Activated CD8-positive, alpha-beta memory T cell treated with anti-CD3 and anti-CD28 coated beads, Interleukin-2, amount 50 U/mL, for 4 hours (primary cell): ENCODE results near the gene RAB40B.
"Not testable (repeated sequence)": the region's sequence is repeated elsewhere in the genome, so short reads cannot be mapped to it uniquely, and the experiment has no call there.

ENCODE experiments used
- DNase-seq: peaks from one replicate; pipeline ENCODE4 v3.0.0-alpha.2; 2020

Gene RAB40B

DNA sequence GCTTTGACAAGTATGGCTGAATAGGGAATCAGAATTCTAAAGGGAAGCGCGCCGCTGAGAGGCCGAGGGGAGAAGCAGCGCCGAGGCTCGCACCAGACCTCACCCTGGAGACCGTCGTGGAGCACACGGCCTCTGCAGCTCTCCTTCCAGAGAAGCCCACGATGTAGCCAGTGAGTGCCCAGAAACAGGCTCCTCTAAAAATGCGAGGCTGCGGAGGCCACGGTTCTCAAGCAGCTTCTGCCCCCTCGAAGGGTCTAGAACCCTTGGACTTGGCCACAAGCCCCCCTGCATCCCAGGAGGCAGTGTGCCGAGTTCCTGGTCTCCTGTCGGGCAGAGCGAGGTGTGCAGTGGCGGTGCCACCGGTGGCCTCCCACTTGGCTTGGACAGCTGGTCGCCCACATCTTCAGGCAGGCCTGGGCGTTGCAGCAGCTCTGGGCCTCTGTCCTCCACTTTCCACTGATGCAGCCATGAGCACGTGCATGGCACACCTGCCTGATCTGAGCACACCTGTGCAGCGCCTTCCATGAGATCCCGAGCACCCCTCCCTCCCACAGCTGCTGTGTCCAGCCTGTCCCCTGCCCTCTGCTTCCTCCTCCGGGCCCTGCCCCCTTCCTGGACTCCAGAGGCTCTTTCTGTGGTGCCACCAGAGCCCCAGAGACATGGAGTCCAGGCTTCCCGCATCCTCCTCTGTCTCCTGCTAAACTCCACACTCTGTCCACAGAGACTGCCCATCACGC lies 31.4 kb downstream of the RAB40B start:
- no peak for DNase-seq

DNA sequence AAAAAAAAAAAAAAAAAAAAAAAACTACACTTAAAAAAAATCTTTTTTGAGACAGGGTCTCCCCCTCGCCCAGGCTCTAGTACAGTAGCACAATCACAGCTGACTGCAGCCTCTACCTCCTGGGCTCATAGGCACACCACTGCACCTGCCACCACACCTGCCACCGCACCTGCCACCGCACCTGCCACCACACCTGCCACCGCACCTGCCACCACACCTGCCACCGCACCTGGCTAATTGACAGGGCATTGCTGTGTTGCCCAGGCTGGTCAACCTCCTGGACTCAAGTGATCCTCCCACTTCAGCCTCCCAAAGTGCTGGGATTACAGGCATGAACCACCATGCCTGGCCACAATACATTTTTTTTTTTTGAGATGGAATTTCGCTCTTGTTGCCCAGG lies 32.6 kb downstream of the RAB40B start:
- no peak for DNase-seq

DNA sequence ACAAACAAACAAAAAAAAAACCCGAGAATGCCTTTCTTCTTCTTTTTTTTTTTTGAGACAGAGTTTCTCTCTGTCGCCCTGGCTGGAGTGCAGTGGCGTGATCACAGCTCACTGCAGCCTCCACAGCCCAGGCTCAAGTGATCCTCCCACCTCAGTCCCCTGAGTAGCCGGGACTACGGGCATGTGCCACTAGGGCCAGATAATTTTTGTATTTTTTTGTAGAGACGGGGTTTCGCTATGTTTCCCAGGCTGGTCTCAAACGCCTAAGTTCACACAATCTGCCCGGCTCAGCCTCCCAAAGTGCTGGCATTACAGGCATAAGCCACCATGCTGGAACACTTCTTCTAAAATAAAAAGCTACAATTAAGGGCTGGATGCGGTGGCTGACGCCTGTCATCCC lies 33.3 kb downstream of the RAB40B start:
- no peak for DNase-seq

DNA sequence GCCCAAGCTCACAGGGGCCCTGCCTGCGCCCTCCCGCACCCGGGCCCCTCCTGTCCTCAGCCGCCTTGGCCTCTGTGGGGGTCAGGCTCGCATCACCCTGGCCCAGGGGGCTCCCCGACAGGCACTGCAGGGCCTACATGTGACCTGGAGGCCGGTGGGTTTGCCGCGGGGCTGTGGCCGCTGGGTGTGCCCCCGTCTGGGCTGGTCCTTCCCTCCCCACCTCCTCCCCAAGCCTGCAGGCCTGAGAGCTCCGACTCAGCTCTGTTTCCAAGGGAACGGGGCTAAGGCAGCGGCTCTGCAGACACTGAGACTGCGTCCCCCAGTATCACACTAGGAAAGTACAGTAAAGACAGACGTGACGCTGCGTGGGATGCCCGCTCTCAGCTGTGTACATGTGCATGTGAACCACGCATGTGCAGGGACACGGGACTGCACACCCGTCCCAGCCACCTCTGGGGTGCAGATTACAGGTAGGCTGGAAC lies 33.8 kb downstream of the RAB40B start:
- no peak for DNase-seq

DNA sequence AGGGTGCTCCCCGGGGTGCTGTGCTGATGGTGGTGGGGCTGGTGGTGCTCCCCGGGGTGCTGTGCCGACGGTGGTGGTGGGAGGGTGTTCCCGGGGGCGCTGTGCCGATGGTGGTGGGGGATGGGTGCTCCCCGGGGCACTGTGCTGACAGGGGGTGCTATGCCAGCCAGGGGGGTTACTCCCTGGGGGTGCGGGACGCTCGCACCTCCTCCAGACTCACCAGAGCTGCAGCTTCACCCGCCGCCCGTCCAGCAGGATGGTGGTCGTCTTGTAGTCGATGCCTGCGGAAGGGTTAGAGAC lies 34.3 kb downstream of the RAB40B start:
- DNase-seq = no peak

DNA sequence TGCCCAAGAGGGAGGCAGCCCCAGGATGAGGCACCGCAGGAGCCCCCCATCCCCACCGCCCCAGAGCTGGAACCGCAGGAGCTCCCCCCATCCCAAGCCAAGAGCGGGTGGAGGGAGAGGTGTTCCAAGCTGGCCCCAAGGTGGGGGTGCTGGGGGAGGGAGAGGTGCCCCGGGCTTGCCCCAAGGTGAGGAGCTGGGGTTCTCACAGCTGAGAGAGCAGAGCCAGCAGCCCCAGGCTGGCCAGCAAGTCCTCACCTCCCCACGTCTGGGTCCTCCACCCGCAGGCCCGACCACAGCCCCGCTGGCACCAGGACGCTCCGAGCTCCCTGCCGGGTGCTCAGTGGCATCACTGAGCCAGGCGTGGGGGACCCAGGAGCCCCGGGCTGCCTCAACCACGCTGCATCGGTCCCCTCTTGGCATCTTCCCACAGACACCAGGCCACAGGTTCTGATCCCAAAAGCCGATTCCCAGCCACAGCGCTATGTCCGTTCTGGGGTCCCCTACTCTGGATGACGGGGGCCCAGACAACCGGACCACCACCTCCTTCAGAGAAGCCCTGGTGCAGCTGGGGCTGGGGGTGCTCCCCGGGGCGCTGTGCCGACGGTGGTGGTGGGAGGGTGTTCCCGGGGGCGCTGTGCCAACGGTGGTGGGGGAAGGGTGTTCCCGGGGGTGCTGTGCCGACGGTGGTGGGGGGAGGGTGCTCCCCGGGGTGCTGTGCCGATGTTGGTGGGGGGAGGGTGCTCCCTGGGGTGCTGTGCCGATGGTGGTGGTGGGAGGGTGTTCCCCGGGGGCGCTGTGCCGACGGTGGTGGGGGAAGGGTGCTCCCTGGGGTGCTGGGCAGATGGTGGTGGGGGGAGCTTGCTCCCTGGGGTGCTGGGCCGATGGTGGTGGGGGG lies 34.9 kb downstream of the RAB40B start:
- no peak for DNase-seq

DNA sequence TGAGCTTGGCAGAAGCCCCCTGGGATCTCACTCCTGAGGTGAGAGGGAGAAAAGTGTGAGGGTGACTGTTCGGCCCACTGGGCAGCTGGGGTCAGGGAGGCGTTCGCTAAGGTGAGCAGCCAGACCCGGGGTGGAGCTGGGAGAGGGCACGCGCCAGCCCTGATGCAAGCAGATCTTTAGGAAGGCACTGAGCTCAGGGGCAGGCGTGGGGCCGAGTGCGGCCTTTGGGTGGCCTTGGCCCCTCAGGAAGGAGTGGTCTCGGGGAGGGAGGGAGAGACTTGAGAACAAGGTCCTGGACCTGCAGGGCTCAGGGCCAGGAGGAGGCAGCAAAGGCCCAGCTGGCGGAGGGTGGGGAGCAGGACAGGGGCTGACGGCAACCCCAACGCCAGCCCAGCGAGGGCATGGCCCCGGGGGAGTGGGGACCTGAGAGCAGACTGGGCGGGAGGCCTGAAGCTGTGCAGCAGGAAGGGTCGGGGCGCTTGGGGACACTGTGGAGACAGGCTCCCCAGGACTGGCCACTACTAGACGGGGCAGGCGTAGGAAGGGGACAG lies 35.7 kb downstream of the RAB40B start:
- no peak for DNase-seq

DNA sequence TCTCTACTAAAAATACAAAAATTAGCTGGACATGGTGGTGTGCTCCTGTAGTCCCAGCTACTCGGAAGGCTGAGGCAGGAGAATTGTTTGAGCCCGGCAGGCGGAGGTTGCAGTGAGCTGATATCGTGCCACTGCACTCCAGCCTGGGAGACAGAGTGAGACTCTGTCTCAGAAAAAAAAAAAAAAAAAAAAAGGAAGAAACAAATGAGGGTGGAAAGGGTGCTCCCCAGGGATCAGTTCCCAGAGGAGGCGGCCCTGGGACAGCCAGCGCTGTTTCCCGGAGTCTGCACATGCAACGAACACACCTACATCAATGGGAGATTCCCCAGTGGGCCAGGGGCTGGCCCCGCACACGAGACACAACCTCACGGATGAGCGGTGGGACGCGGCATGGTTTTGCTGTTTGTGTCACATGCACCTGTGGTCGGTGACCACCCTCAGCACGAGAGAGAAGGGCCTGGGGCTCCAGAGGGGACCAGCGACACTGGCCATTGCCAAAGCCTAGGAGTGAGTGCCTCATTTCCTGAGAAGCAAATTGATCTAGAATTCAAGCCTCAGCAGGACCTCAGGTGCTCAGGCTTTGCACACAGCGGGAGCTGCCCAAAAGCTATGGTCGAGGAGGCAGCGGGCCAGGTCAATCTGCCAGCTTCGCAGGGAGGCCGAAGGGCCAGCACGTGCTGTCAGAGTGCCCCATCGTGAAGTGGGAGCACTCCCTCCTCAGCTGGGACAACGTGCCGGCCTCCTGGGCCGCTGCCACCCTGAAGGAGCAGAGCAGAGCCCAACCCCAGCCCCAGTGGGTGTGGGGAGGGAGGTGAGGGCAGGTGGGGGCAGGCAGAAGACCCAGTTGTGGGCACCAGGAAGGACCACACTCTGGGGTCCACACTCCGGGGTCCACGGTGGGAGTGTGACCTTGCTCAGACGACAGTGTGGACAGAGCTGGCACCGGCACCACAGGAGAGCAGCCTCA lies 36.5 kb downstream of the RAB40B start:
- DNase-seq = no peak

DNA sequence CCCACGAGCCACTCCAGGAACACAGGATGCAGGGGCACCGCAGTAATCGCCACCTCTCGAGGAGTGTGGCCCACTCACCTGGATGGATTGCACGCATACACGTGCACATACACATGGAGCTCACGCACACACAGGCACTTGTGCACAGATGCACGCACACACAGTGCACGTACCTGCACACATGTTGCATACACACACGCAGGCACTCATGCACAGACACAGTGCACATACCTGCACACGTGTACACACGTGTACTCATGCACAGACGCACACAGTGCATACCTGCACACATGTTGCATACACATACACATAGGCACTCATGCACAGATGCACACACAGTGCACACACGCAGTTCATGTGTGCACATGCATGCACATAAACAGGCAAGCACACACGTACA lies 38.6 kb downstream of the RAB40B start:
- no peak for DNase-seq

DNA sequence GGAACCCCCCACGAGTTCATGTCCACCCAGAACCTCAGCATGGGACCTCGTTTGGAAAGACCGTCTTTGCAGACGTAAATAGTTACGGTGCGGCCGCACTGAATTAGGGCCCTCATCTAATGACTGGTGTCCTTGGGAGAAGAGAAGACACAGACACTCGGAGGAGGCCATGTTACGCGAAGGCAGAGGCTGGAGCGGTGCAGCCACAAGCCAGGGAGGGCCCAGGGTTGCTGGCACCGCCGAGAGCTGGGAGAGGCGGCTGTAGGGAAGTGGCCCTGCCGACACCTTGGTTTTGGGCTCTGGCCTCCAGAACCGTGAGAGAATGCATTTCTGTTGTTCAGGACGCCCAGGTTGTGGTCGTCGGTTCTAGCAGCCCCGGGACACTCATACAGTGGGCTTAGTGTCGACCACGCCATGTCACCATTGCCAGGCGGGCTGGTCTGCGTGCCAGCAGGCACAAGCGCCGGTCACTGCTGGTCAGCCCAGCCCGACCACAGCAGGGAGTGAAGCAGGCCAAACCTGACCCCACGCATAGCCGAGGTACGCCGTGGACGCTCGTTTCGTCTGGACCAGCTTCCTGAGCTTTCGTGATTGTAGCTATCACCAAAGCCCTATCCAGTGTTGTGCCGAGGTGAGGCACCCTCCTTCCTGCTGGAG lies 39.6 kb downstream of the RAB40B start:
- DNase-seq = no peak

DNA sequence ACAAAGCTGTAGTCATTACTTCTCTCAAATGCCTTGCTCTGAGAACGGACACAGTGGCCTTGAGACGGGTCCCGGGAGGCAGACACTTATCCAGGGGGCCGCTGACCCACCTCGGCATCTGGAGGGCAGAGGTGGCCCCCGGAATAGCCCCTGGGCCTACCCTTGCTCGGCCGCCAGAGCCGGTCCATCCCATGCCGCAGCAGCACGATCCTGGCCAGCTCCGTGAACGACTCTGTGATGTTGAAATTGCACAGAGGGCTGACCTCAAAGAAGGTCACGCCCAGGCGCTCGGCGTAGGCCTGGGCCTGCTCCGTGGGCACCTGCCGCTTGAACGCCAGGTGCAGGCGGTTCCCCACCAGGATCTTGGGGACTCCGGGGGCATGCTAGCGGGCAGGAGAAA lies 40.2 kb downstream of the RAB40B start:
- no peak for DNase-seq

DNA sequence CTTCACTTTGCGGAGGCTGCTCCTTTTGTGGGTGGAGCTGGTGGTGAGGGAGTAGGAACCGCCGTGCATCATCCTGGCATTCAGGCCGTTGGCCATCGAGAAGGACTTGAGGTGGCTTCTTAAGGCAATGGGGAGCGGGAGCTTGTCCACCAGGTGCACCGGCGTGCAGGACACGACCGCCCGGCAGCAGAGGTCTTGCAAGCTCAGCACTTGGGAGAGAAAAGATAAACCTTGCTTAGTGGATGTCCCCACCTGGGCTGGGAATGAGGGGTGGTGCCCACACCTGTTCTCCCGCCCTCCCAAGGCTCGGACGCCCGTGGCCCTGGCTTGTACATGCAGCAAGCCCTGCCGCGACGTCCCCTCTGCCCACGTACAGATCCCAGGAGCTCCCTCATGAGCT lies 40.6 kb downstream of the RAB40B start:
- DNase-seq = no peak

DNA sequence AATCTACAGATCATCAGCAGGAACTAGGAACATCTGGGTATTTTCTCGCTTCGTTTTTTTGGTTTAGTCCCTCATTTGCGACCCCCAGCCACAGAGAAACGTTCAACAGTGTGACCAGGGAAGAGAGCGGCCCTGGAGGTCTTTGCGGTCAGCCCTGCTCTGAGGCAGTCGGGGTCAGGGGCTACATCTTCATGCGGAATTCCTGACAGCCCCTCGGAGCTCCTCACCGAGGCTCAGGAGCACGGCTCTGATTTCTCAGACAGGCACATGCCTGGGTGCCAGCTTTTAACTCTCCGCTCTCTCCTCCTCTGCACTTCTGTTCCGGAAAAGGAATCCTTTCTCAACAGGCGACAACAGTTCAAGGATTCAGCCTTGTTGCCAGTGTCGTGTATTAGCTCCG lies 42.2 kb downstream of the RAB40B start:
- no peak for DNase-seq

DNA sequence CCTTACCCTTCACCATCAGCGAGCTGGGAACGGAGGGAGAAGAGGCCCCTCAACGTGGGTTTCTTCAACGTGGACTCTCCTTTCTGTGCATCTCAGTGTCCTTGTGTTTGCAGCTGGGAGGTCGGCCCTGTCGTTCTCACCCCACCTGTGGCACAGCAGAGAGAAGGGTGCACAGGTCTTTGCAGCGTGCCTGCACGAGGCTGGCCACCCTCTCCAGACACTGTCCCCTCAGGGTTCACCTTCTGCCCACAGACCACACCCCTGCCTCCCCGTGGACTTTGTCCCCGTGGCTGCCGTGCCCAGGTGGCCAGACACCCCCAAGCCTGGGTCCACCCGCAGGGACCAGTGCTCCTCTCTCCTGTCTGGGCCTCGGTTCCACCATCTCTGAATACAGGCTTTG lies 43.0 kb downstream of the RAB40B start:
- no peak for DNase-seq

DNA sequence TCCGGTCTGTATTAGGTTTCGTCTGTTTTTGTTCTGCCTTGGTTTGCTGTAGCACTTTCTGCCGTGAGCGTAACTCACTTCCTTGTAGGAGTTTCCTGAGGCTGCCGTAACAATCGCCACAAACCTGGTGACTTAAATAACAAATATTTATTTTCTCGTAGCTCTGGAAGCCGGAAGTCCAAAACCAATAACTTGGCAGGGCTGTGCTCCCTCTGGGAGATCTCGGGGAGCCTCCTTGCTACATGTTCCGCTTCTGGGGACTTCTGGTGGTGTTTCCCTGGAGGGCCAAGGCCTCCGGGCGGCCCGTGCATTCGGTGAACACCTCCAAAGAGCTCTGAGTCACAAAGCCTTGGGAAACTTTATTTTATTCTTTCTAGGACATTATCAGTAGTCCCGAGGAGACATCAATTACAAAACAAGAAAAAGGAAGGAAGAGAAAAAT lies 43.4 kb downstream of the RAB40B start:
- DNase-seq = no peak

DNA sequence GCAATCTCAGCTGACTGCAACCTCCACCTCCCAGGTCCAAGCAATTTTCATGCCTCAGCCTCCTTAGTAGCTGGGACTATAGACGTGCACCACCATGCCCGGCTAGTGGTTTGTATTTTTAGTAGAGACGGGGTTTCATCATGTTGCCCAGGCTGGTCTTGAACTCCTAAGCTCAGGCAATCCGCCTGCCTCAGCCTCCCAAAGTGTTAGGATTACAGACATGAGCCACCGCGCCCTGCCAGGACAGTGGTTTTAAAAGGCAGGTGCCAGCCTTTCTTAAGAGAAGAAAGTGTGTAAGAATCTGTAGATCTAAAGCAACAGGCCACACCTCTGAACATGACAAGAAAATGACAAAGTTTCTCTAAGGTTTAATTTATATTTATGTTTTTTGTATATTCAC lies 43.9 kb downstream of the RAB40B start:
- not testable (repeated sequence) for DNase-seq

DNA sequence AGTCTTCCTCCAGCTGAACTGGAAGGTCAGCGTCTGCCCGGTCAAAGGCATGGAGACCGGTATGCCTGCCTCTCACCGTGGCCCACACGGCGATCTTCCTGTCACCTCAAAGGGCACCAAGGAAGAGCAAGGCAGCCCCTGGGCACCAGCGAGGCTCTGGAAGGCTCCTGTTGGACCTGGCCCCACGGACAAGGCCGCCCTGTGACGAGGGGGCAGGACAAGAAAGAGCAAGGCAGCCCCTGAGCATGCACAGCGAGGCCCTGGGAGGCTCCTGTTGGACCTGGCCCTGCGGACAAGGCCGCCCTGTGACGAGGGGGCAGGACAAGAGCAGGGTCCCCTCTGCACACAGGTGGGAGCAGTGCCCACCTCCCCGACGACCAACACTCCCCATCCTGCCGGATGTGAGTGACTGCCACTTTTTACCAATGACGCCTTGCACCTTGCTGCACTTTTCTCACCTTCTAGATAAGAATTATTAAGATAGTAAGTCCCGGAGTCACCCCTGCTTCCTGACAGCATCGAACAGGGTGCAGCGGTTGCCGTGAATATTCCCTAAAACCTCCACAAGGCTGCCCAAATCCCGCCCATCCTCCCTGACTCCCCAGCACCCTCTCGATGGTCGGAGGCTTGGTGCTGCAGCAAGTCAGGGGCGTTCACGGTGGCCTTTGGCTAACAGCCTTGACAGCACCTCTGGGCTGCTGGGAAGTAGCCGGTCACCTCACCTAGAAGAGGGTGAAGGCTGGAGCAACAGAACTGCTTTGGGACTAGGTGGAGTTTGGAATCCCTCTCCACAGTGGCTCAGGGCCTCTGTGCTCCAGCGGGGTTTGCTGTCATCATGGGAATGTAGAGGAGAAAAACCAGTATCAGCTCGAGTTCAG lies 44.6 kb downstream of the RAB40B start:
- no peak for DNase-seq

DNA sequence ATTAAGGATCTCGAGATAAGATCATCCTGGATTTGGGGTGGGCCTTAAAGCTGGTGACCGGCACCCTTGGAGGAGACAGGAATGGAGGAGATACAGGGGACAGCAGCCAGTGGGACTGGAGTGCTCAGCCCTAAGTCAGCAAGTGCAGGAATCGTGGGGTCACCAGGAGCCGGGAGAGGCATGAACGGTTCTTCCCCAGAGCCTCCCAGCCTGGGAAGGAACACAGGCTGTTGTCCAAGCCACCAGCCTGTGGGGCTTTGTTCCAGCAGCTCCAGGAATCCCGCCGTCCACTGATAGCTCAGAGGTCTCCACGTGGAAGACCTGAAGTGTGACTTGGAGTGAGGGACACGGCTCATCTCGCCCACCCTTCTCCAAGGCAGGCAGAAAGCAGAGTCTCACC lies 47.8 kb downstream of the RAB40B start:
- no peak for DNase-seq

DNA sequence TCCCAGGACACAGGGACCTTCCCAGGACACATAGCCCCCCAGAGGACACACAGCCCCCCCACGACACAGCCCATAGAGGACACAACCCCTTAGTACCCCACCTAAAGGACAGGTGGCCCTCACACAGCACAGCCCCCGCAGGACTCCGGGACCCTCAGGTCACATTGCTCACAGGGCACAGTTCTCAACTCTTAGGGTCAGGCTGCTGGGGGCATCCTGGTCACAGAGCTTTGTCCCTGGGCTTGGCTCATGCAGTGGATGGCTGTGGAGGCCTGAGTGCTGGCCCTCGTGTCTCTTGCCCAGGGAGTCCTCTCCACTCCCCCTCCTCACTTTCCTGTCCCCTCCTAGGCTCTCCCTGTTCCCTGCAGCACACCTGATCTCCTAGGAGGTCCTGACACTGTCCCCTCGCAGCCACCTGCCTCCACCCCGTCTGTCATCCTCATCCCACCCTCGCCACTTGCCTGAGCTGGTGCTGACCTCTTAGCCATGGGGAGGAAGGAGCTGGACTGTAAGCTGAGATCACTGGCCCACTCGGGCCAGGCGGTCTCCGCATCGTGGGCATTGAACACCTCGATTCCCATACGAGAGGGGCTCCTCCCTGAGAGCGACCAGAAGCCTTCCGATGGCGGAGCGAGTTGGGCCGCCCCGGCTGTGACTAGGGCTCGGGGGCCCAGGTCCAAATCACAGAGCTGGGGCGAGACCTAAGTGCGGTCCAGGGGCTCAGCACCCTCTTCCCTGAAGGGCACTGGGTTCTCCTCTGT lies 48.8 kb downstream of the RAB40B start:
- no peak for DNase-seq

DNA sequence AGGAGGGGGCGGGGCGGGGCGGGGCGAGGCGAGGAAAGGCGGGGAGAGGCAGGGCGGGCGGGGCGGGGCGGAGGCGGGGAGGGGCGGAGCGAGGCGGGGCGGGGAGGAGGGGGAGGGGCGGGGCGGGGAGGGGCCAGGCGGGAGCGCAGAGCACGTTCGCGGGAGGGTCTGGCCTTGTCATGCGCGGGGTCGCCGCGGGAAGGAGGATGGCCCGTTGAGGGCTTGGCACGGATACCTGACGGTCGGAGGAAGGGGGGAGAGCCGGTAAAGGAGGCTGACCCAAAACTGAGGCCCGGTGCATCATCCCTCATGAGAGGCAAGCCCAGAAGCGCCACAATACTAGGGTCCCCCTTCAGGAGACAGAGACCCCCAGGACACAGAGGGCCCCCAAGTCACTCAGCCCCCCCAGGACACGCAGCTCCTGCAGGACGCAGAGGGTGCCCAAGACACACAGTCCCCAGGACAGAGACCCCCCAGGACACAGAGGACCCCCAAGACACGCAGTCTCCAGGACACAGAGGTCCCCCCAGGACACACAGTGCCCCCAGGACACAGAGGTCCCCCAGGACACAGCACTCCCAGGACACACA lies 49.7 kb downstream of the RAB40B start:
- DNase-seq = peak; percentile 47
